H7 (cell line): ENCODE measurements around the gene SLC12A6. TPM values are rescaled to one million over a fixed set of nuclear protein-coding genes. Genes with fewer than 3 reads are reported as not detected.
"Not testable (repeated sequence)": the region's sequence is repeated elsewhere in the genome, so short reads cannot be mapped to it uniquely, and the experiment has no call there.

ENCODE experiments used
- DNase-seq: peaks from one replicate; pipeline ENCODE4 v3.0.0; 2012
- H3K27me3 ChIP-seq: 2 replicates; pipeline ENCODE4 v1.6.0; 2011; ENCODE audit warnings: mild to moderate bottlenecking, low read length; ENCODE audit not compliant: control insufficient read depth, insufficient read depth
- H3K36me3 ChIP-seq: replicated peaks from 2 replicates; pipeline ENCODE4 v1.5.1; 2011; ENCODE audit warnings: low read length; ENCODE audit not compliant: control insufficient read depth, insufficient read depth
- H3K4me3 ChIP-seq: 2 replicates; pipeline ENCODE4 v1.5.1; 2011; ENCODE audit warnings: low read depth, mild to moderate bottlenecking, control low read depth, low read length, moderate library complexity; ENCODE audit not compliant: insufficient read depth
- total RNA-seq: library from RNA; depleted of rRNA; stranded (reverse); fragments of >200 nt; shearing (Covaris generic); gene quantifications from 2 replicates; pipeline ENCODE4 v1.2.3, GENCODE V29; 2014; rRNA removed

SLC12A6 gene
- 4.9 and 8.5 TPM in 2 replicates for total RNA-seq

DNA sequence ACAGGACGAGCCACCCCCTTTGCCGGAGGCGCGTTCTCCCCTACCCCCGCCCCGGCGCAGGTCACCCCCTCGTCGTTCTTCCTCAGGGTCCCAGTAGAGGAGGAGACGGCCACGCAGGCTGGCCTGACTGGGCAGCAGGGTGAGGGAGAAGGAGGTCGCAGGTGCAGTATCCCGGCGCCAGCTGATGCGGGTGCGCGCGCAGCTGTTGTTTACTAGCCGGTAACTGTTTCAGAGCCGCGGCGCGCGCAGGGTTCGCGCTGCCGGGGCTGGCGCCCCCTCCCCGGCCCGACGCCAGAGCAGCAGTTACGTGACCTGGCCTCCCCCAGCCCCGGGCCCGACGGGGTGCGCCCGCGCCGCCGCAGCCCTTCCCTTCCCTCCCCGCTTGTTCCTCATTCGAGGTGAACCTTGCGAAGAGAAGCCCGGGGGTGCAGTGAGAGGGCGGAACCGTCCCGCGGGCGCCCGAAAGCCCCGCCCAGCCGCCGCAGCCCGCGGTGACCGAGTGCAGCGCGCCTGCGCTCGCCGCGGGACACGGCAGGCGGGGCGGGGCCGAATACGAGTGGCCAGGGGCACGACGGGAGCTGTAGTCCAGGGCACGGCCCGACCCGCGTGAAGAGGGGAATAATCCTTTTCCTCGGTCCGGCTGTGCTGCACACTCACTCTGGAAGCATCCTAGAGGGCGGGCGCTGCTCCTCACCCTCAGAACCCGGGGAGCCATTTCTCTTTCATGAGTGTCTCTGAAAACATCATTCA lies at the start of gene SLC12A6:
Gene SLC12A6, minus strand, starts transcription at position 225 of the 750 bp plus-strand sequence. CDS start 1,101 bp downstream, outside the sequence.
- Histone ChIP-seq H3K4me3 (peak within 1 kb of the TSS; percentile 76), H3K27me3 (no peaks in the 10 kb centered on the region; the same call in 1 of the 2 replicates), H3K36me3 (peaks cover 7% of the 10 kb centered on the region)
- peak; percentile 96 for DNase-seq

DNA sequence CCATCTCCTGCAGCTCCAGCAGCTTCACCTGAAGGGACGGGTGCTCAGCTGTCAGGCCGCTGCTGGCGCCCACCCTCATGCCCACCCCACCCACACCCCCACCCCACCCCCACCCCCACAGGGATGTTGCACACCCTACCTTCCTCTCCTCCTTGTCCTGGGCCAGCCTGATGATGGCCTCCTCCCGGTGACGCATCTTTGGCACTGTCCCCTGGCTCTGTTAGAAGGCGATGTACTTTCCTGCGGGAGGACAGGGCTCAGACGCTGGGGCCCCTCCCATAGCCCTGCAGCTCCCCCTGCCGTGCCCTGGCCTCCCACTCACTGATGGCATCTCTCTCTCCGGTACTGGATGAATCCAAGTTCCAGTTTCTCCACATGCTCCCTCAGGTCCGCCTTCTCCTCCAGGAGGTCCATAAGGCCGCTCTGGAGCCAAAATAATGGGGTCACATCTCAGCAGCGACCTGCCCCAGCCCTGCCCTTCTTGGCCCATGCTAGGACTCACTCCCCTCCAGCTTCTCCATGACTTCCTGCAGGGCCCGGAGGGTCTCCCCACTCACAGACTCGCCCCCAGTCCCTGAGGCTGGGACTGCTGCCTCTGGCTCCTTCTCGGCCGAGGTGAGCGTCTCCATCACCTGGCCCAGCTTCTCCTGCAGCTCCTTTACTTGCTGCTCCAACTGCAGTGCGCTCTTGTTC lies 44.4 kb upstream of the SLC12A6 start:
- H3K36me3 ChIP-seq, H3K27me3 ChIP-seq, H3K4me3 ChIP-seq, DNase-seq: not testable (repeated sequence)

DNA sequence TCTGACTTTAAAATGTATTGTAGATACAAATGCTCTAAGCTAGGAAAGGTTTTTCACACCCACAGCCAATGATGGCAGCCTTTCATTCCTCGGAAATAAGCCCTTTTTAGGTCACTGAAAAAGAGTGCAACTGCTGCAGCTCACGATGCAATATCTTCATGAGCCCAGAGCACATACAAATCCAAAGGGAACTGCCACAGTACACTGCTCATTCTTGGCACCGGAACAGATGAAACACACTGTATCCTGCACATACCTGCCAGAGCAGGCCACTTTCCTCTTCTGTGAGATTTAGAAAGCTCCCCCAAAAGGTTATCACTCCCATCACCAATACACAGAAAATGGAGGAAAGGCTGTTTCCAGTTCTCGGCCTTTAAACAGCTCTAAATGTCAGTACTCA lies 42.9 kb upstream of the SLC12A6 start:
- not testable (repeated sequence) for H3K4me3 ChIP-seq, DNase-seq, H3K27me3 ChIP-seq, H3K36me3 ChIP-seq

DNA sequence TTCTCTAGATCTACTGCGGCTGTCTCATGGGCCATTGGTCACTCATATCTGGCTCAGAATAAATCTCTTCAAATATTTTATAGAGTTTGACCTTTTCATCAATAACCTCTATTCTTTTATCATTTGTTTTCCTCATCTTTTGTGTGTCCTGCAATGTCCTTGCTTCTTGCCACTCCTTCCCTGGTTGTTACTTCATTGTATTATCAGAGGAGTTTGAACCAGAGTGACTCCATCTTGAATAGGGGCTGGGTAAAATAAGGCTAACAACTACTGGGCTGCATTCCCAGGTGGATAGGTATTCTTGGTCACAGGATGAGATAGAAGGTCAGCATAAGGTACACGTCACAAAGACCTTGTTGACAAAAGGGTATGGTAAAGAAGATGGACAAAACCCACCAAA lies 39.3 kb upstream of the SLC12A6 start:
- Histone ChIP-seq H3K27me3 (no peaks in the 10 kb centered on the region), H3K4me3 (no peak overlapping the region), H3K36me3 (no peaks in the 10 kb centered on the region)
- no peak for DNase-seq

DNA sequence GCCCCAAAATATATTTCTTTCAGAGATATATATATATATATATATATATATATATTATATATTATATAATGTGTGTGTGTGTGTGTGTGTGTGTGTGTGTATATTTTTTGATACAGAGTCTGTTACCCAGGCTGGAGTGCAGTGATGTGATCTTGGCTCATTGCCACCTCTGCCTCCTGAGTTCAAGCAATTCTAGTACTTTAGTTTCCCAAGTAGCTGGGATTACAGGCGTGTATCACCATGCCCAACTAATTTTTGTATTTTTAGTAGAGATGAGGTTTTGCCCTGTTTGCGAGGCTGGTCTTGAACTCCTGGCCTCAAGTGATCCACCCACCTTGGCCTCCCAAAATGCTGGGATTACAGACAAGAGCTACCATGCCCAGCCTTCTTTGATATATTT lies 38.0 kb upstream of the SLC12A6 start:
- H3K36me3 ChIP-seq, DNase-seq, H3K27me3 ChIP-seq, H3K4me3 ChIP-seq: not testable (repeated sequence)

DNA sequence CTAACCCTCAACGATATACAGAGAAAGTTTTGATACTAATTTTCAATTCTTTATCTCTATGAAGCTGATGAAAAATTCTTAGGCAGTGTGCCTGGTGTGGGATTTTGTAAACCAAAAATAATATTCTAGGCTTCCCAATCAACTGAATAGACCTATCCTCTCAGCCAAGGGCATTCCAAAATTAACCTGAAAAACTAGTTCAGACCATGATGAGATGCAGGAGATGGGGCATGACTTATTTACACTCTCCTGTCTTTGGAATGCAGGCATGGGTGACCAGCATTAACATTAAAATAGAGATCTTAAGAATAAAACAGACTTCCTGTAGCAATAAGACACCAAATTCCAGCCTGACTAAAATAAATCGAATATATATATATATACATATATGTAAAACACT lies 37.2 kb upstream of the SLC12A6 start:
- Histone ChIP-seq H3K36me3 (no peaks in the 10 kb centered on the region), H3K4me3 (no peak overlapping the region), H3K27me3 (no peaks in the 10 kb centered on the region)
- no peak for DNase-seq

DNA sequence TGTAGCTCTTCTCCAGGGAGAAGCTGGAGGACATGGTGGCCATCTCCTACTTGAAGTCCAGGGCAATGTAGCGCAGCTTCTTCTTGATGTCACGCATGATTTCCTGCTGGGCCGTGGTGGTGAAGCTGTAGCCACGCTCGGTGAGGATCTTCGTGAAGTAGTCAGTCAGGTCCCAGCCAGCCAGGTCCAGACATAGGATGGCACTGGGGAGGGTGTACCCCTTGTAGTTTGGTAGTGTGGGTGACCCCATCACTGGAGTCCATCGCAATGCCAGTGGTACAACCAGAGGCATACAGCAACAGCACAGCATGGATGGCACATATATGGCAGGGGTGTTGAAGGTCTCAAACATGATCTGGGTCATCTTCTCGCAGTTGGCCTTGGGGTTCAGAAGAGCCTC lies 36.4 kb upstream of the SLC12A6 start:
- H3K4me3 ChIP-seq = no peak overlapping the region
- no peaks in the 10 kb centered on the region for H3K36me3 ChIP-seq
- no peaks in the 10 kb centered on the region for H3K27me3 ChIP-seq
- DNase-seq = no peak

DNA sequence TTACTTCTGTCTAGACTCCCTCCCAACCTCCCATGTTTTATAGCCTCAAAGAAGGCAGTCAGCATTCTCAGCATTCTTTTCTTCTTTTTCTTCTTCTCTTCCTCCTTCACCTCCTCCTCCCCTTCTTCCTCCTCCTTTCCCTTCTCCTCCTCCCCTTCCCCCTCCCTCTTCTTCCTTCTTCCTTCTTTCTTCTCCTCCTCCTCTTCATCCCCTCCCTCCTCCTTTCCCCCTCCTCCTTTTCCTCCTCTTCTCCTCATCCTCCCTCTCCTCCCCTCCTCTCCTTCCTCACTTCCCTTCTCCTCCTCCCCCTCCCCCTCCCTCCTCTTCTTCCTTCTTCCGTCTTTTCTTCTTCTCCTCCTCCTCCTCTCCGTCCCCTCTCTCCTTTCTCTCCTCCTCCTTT lies 33.1 kb upstream of the SLC12A6 start:
- DNase-seq = no peak
- Histone ChIP-seq H3K27me3 (no peaks in the 10 kb centered on the region), H3K4me3 (no peak overlapping the region), H3K36me3 (no peaks in the 10 kb centered on the region)

DNA sequence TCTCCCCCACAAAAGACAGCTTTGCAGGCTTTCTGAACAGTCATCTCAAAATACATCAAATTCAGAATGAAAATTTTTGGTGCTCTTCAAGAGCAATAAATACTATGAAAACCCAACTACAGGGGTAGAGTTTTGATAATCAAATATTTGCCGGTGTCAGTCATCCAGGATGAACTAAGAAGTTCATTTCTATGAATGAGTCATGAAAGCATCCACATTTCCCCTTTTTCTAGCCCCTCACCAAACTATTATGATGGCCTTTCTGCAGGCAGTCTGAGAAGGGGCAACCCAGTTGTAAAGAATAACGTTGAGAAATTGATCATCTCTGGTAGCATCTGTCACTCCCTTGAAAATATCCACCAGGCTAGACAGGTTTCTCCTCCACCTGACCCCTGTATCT lies 32.5 kb upstream of the SLC12A6 start:
- no peaks in the 10 kb centered on the region for H3K27me3 ChIP-seq
- H3K36me3 ChIP-seq = no peaks in the 10 kb centered on the region; the same call in 1 of the 2 replicates
- DNase-seq = no peak
- H3K4me3 ChIP-seq = no peak overlapping the region

DNA sequence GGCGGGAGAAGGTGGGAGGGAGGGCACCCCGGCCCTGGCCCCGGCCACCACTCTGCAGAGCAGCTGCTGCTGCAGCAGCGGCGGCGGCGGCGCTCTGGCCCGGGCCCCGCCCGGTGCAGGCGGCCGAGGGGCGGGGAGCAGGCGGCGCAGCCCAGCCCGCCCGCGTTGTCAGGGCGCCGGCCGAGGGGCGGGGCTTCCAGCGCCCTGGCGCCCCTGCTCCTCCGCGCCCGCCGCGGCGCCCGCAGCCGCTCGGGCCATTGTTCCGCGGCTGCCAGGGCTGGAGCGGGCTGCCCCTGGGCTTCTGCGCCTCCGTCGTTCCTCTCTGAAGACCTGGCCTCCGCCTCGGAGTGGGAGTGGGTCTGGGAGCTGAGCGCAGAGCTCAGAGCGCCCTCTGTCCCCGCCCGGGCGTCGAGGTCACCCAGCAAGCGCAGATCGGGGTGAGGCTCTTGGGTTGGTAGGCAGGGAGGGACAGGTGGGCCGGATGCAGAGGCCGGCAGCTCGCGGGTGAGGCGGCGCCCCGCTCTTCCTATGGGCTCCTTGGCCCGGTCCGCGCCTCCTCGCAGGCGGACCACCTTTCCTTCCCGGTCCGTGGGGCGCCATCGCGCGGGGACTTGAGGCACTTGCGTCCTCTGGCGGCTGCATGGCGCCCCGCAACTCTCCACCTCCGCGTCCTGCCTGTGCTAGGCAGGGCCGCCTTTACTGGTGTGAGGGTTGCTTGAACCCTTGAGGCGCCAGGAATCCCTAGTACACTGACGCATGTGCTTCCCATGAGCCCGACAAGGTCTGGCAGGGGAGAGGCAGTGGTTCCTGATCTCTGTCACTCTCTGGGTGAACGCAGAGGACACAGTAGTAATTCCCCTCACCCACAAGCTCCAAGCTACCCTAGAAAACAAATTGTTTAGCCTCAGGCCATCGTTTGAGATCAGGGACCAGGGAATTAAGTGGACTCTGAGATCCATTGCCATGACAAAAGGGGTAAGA lies 29.8 kb upstream of the SLC12A6 start, which contains the start of gene LPCAT4:
Gene LPCAT4, minus strand, starts transcription at position 96 of the 981 bp plus-strand sequence. CDS start 96 bp downstream, outside the sequence.
- Histone ChIP-seq H3K36me3 (peaks cover 10% of the 10 kb centered on the region), H3K27me3 (no peaks in the 10 kb centered on the region)
- peak; percentile 98 for DNase-seq

DNA sequence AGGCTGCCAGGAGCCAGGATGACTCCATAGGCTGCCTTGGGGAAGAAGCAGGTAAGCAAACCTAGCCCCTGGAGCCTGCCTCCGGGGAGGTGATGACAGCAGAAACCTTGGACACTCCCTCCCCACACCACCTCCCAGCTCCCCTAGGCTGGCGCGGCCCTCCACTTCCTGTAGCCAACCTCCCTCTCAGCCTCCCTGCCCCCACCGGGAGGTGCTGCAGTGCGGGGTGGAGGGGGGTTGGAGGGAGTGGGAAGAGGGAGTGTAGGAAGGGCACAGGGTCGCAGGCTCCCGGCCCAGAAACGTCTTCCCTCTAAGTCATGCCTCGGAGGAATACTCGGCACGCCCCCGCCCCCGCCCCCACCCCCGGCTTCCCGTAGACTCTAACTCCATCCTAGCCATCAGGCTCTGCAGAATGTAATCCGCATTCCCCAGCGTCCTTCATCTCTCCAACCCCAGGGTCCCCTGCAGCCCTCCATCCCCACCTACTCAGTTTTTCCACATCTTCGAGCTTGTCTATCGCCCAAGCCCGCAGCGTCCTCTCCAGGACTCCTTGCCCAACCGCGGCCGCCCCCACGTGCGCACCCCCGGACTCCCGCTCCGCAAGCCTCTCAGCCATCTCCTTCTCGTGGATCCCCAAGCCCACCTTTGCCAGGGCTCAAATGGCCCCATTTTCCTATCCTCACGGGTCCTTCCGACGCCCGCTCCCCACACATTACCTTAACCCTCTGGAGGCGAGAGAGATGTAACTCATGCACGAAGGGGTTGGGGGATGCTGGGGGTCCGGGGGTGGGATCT lies 28.9 kb upstream of the SLC12A6 start:
- peak; percentile 92 for DNase-seq
- H3K36me3 ChIP-seq = peaks cover 10% of the 10 kb centered on the region
- no peaks in the 10 kb centered on the region for H3K27me3 ChIP-seq
- peak overlapping the region; percentile 81 for H3K4me3 ChIP-seq

More for the DNA sequence above, 29.8 kb upstream of the SLC12A6 start, which contains the start of gene LPCAT4:
- H3K4me3 ChIP-seq = peak within 1 kb of the TSS; percentile 90

DNA sequence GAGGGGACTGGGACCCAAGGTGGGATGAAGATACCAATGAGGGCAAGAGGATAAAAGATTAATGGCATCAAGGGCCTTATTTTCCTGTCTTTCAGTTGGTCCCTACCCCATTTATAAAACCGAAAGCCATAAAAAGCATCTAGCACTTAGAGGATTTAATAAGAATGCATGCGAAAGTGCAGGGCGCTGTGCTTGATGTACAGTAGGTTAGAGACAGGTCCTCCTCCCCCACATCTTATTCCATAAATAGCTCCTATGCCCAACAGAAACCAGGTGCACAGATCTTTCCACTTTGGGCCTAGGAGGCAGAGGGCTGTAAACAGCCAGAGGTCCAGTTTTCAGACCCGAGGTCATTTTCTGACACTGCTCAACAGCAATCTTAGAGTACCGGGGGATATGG lies 28.3 kb upstream of the SLC12A6 start:
- peaks cover 12% of the 10 kb centered on the region for H3K36me3 ChIP-seq
- H3K27me3 ChIP-seq = no peaks in the 10 kb centered on the region
- no peak for DNase-seq
- peak overlapping the region; percentile 81 for H3K4me3 ChIP-seq

DNA sequence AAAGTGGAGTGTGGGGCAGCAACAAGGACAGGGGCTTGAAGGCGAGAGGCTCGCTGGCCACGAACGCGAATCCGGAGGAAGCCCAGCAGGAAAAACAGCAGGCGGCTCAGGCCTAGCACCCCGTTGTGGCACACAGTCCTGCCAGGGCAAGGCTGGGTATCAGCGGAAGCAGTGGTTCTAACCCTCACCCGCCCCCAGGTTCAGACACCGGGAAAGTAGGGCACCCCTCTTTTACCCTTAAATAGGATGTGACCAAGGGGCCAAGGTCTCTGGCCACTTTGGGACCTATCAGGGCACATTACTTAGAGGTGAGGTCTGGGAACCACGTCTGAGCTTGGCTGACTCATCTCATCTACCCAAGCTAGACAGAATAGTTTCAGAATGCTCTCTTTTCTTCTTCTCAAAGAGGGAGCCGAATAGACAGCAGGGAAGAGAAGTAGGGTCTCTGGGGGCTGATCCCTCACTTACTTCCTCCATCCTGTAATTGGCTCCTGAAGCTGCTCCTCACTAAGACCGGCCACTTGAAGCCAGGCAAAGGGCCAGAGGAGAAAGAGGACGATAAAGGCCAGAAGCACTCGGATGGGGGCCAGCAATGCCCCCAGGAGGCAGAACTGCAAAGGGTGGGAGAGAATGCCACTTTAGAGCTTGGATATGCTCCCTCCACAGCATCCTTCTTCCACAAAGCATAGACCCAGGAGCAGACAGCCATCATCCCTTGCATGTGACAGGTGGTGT lies 27.7 kb upstream of the SLC12A6 start:
- DNase-seq = peak; percentile 65
- Histone ChIP-seq H3K36me3 (peaks cover 16% of the 10 kb centered on the region), H3K27me3 (no peaks in the 10 kb centered on the region), H3K4me3 (0 out of 2 replicates have a peak overlapping the region, but pooled peaks have one; percentile 81)
